Ishikawa (cell line): Measurements from ENCODE around the gene PLD1.

ENCODE experiments used
- CEBPB ChIP-seq: IDR thresholded peaks from 2 replicates; pipeline ENCODE4 v1.6.1; 2012
- CREB1 ChIP-seq: IDR thresholded peaks from 2 replicates; pipeline ENCODE4 v1.6.1; 2012; ENCODE audit warnings: low read depth
- EP300 ChIP-seq: IDR thresholded peaks from 2 replicates; pipeline ENCODE4 v1.6.1; 2012; ENCODE audit warnings: borderline replicate concordance
- FOXM1 ChIP-seq: IDR thresholded peaks from 2 replicates; pipeline ENCODE4 v1.6.1; 2012; ENCODE audit warnings: low read depth, borderline replicate concordance
- NFIC ChIP-seq: IDR thresholded peaks from 2 replicates; pipeline ENCODE4 v1.6.1; 2012
- RAD21 ChIP-seq: IDR thresholded peaks from 2 replicates; pipeline ENCODE4 v1.6.1; 2012; ENCODE audit warnings: low read depth
- TAF1 ChIP-seq: IDR thresholded peaks from 2 replicates; pipeline ENCODE4 v1.6.1; 2012; ENCODE audit warnings: low read depth, mild to moderate bottlenecking
- TCF12 ChIP-seq: IDR thresholded peaks from 2 replicates; pipeline ENCODE4 v1.6.1; 2012; ENCODE audit warnings: low read depth
- TEAD4 ChIP-seq: IDR thresholded peaks from 2 replicates; pipeline ENCODE4 v1.6.1; 2012
- YY1 ChIP-seq: IDR thresholded peaks from 2 replicates; pipeline ENCODE4 v1.6.1; 2012; ENCODE audit warnings: low read depth
- ZBTB7A ChIP-seq: IDR thresholded peaks from 2 replicates; pipeline ENCODE4 v1.6.1; 2012; ENCODE audit warnings: low read depth
- TF ChIP-seq, protein P1 (sequence below): IDR thresholded peaks from 2 replicates; pipeline ENCODE4 v1.6.1; 2012; ENCODE audit warnings: low read depth, mild to moderate bottlenecking
- TF ChIP-seq, protein P2 (sequence below): IDR thresholded peaks from 2 replicates; pipeline ENCODE4 v1.6.1; 2012
- TF ChIP-seq, protein P3 (sequence below): IDR thresholded peaks from 2 replicates; pipeline ENCODE4 v1.6.1; 2012

DNA sequence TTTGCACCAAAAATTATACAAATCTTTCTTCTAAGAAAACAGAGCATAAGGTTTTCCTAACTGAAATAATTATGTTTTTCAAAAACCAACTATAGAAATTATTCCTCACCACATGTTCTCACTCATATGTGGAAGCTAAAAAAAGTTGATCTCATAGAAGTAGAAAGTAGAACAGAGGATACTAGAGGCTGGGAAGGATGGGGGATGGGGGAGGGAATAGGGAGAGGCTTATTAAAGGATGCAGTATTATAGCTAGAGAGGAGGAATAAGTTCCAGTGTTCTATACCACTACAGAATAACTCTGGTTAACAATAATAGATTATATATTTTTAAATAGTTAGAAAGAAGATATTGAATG lies 20.2 kb upstream of the PLD1 start:
- TF ChIP-seq, protein P1, sequence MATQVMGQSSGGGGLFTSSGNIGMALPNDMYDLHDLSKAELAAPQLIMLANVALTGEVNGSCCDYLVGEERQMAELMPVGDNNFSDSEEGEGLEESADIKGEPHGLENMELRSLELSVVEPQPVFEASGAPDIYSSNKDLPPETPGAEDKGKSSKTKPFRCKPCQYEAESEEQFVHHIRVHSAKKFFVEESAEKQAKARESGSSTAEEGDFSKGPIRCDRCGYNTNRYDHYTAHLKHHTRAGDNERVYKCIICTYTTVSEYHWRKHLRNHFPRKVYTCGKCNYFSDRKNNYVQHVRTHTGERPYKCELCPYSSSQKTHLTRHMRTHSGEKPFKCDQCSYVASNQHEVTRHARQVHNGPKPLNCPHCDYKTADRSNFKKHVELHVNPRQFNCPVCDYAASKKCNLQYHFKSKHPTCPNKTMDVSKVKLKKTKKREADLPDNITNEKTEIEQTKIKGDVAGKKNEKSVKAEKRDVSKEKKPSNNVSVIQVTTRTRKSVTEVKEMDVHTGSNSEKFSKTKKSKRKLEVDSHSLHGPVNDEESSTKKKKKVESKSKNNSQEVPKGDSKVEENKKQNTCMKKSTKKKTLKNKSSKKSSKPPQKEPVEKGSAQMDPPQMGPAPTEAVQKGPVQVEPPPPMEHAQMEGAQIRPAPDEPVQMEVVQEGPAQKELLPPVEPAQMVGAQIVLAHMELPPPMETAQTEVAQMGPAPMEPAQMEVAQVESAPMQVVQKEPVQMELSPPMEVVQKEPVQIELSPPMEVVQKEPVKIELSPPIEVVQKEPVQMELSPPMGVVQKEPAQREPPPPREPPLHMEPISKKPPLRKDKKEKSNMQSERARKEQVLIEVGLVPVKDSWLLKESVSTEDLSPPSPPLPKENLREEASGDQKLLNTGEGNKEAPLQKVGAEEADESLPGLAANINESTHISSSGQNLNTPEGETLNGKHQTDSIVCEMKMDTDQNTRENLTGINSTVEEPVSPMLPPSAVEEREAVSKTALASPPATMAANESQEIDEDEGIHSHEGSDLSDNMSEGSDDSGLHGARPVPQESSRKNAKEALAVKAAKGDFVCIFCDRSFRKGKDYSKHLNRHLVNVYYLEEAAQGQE, result no peak
- no peak for TF ChIP-seq YY1
- TF ChIP-seq CREB1, result no peak
- no peak for TF ChIP-seq RAD21
- TF ChIP-seq ZBTB7A, result no peak
- no peak for TF ChIP-seq TEAD4
- TF ChIP-seq EP300, result no peak
- TF ChIP-seq CEBPB, result no peak
- TF ChIP-seq FOXM1, result no peak
- TF ChIP-seq, protein P2, sequence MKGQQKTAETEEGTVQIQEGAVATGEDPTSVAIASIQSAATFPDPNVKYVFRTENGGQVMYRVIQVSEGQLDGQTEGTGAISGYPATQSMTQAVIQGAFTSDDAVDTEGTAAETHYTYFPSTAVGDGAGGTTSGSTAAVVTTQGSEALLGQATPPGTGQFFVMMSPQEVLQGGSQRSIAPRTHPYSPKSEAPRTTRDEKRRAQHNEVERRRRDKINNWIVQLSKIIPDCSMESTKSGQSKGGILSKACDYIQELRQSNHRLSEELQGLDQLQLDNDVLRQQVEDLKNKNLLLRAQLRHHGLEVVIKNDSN, result no peak
- TF ChIP-seq TAF1, result no peak
- no peak for TF ChIP-seq TCF12
- no peak for TF ChIP-seq NFIC
- TF ChIP-seq, protein P3, sequence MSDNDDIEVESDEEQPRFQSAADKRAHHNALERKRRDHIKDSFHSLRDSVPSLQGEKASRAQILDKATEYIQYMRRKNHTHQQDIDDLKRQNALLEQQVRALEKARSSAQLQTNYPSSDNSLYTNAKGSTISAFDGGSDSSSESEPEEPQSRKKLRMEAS, result no peak
